Measurements from ENCODE around the gene LUM. TPM values are rescaled to one million over a fixed set of nuclear protein-coding genes. Genes with fewer than 3 reads are reported as not detected.

The LUM gene
- total RNA-seq, 1 donor from 2014 or later, result 76.4 TPM

GRCh38 chr12:91080041-91080440, 31.3 kb downstream of the LUM start:
- Histone ChIP-seq H3K4me1 (ENCODE audit: insufficient read depth, low read length) (no peaks in the 10 kb centered on the region), H3K27me3 (ENCODE audit: insufficient read depth, low read length) (no peaks in the 10 kb centered on the region), H3K79me2 (ENCODE audit: insufficient read depth, low read length) (no peaks in the 10 kb centered on the region), H4K20me1 (ENCODE audit: insufficient read depth, low read length) (no peaks in the 10 kb centered on the region), H2AFZ (ENCODE audit: low read depth, low read length) (no peak overlapping the region), H3K27ac (ENCODE audit: low read depth, low read length) (no peak overlapping the region), H3K36me3 (ENCODE audit: insufficient read depth, low read length) (no peaks in the 10 kb centered on the region), H3K9ac (ENCODE audit: low read length) (no peak overlapping the region), H3K9me3 (ENCODE audit: insufficient read depth, low read depth, low read length) (no peaks in the 10 kb centered on the region), H3K4me2 (ENCODE audit: low read length) (no peak overlapping the region), H3K4me3 (ENCODE audit: insufficient read depth, low read depth, low read length) (no peak overlapping the region)
- DNase-seq (ENCODE audit: low read depth) (no peak), FAIRE-seq (no peak)
- Mint-ChIP-seq H3K27me3 (ENCODE audit: low read depth, unreplicated experiment) (no peaks in the 10 kb centered on the region), H3K4me1 (ENCODE audit: low read depth, unreplicated experiment) (peaks cover 4% of the 10 kb centered on the region), H3K4me3 (ENCODE audit: unreplicated experiment) (no peak overlapping the region), H3K9me3 (ENCODE audit: unreplicated experiment) (no peaks in the 10 kb centered on the region), H3K27ac (ENCODE audit: unreplicated experiment) (no peak overlapping the region), H3K36me3 (ENCODE audit: low read depth, unreplicated experiment) (no peaks in the 10 kb centered on the region)
- TF ChIP-seq CTCF (IDR thresholded peaks at IDR 0.05; ENCODE audit: insufficient read depth, low read depth, low read length) (no peak), EZH2 (IDR thresholded peaks at IDR 0.05; ENCODE audit: insufficient read depth, low read length) (no peak)

- Histone ChIP-seq H3K27me3 (ENCODE audit: insufficient read depth, low read length) (no peaks in the 10 kb centered on the region), H3K4me1 (ENCODE audit: insufficient read depth, low read length) (no peaks in the 10 kb centered on the region), H3K36me3 (ENCODE audit: insufficient read depth, low read length) (no peaks in the 10 kb centered on the region), H3K4me3 (ENCODE audit: insufficient read depth, low read depth, low read length) (no peak overlapping the region), H4K20me1 (ENCODE audit: insufficient read depth, low read length) (no peaks in the 10 kb centered on the region), H3K27ac (ENCODE audit: low read depth, low read length) (no peak overlapping the region), H3K4me2 (ENCODE audit: low read length) (no peak overlapping the region), H3K79me2 (ENCODE audit: insufficient read depth, low read length) (no peaks in the 10 kb centered on the region), H3K9ac (ENCODE audit: low read length) (no peak overlapping the region), H2AFZ (ENCODE audit: low read depth, low read length) (no peak overlapping the region), H3K9me3 (ENCODE audit: insufficient read depth, low read depth, low read length) (no peaks in the 10 kb centered on the region)
- TF ChIP-seq CTCF (IDR thresholded peaks at IDR 0.05; ENCODE audit: insufficient read depth, low read depth, low read length) (no peak), EZH2 (IDR thresholded peaks at IDR 0.05; ENCODE audit: insufficient read depth, low read length) (no peak)
- no peaks in the 10 kb centered on the region for H3K36me3 Mint-ChIP-seq (ENCODE audit: low read depth, unreplicated experiment)
- peak; percentile 28 for DNase-seq (ENCODE audit: low read depth)
- peaks cover 4% of the 10 kb centered on the region for H3K4me1 Mint-ChIP-seq (ENCODE audit: low read depth, unreplicated experiment)
- no peak for FAIRE-seq
- H3K27me3 Mint-ChIP-seq (ENCODE audit: low read depth, unreplicated experiment), result no peaks in the 10 kb centered on the region
- no peaks in the 10 kb centered on the region for H3K9me3 Mint-ChIP-seq (ENCODE audit: unreplicated experiment)
- H3K27ac Mint-ChIP-seq (ENCODE audit: unreplicated experiment), result no peak overlapping the region
- H3K4me3 Mint-ChIP-seq (ENCODE audit: unreplicated experiment), result no peak overlapping the region
Measured at GRCh38 chr12:91078501-91078900, 32.8 kb downstream of the LUM start.

- Histone ChIP-seq H4K20me1 (ENCODE audit: insufficient read depth, low read length) (no peaks in the 10 kb centered on the region), H3K27ac (ENCODE audit: low read depth, low read length) (no peak overlapping the region), H3K4me3 (ENCODE audit: insufficient read depth, low read depth, low read length) (no peak overlapping the region), H3K4me2 (ENCODE audit: low read length) (no peak overlapping the region), H3K4me1 (ENCODE audit: insufficient read depth, low read length) (no peaks in the 10 kb centered on the region), H3K79me2 (ENCODE audit: insufficient read depth, low read length) (no peaks in the 10 kb centered on the region), H3K9me3 (ENCODE audit: insufficient read depth, low read depth, low read length) (no peaks in the 10 kb centered on the region), H3K27me3 (ENCODE audit: insufficient read depth, low read length) (no peaks in the 10 kb centered on the region), H3K9ac (ENCODE audit: low read length) (no peak overlapping the region), H2AFZ (ENCODE audit: low read depth, low read length) (no peak overlapping the region), H3K36me3 (ENCODE audit: insufficient read depth, low read length) (no peaks in the 10 kb centered on the region)
- Mint-ChIP-seq H3K27me3 (ENCODE audit: low read depth, unreplicated experiment) (no peaks in the 10 kb centered on the region), H3K4me1 (ENCODE audit: low read depth, unreplicated experiment) (peaks cover 4% of the 10 kb centered on the region), H3K36me3 (ENCODE audit: low read depth, unreplicated experiment) (no peaks in the 10 kb centered on the region), H3K27ac (ENCODE audit: unreplicated experiment) (no peak overlapping the region), H3K9me3 (ENCODE audit: unreplicated experiment) (no peaks in the 10 kb centered on the region), H3K4me3 (ENCODE audit: unreplicated experiment) (no peak overlapping the region)
- DNase-seq (ENCODE audit: low read depth) (no peak), FAIRE-seq (no peak)
- TF ChIP-seq EZH2 (IDR thresholded peaks at IDR 0.05; ENCODE audit: insufficient read depth, low read length), result no peak
- no peak for TF ChIP-seq CTCF (IDR thresholded peaks at IDR 0.05; ENCODE audit: insufficient read depth, low read depth, low read length)
Measured at GRCh38 chr12:91077228-91077954, 33.9 kb downstream of the LUM start.
